LoVo (cell line): ENCODE measurements around the gene SLC3A2.
A peak's percentile ranks its signal among the peaks of the same experiment; 100 is the strongest.

Experiments
- DNase-seq: peaks from one replicate; pipeline ENCODE4 v3.0.0-alpha.2; 2016; ENCODE audit warnings: low spot score

Gene SLC3A2

DNA sequence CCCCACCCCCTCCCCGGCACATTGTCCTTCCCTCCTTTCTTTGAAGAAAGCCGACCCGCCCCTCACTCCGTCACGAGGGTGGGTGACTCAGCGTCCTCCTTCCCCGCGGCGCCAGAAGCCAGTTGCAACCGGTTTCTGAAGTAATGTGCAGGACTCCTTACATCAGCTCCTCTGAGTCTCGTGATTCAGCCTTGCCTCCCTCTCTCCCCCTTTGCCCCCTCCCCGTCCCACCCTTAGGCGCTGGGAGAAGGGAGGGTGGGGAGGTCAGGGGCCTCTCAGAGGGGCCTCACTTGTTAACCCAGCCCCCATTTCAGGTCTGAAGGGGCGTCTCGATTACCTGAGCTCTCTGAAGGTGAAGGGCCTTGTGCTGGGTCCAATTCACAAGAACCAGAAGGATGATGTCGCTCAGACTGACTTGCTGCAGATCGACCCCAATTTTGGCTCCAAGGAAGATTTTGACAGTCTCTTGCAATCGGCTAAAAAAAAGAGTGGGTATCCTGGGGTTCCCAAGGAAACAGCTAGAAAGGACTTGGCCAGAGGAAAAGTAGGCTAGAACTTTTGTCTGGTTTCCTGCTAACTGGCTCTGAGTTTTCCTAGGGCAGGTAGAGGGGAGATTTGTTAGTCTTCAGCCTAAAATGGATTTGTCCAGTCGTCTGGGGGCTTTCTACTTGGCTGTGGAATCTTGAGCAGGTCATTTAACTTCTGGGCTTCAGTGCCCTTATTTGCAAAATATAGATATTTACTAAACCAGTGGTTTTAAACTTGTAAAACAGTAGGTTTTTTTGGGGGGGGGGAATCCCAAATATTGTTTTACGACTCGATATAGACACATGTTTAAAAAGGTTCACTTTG is 1.1 kb downstream of the SLC3A2 start:
- DNase-seq, result peak; percentile 93

DNA sequence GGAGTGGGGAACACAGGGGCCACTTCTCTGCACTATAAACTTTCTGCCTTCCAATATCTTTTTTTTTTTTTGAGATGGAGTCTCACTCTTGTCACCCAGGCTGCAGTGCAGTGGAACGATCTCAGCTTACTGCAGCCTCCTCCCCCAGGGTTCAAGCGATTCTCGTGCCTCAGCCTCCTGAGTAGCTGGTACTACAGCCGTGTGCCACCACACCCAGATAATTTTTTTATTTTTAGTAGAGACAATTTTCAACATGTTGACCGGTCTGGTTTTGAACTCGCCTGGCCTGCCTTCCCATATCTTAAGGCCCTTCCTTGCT is 1.7 kb downstream of the SLC3A2 start:
- no peak for DNase-seq

DNA sequence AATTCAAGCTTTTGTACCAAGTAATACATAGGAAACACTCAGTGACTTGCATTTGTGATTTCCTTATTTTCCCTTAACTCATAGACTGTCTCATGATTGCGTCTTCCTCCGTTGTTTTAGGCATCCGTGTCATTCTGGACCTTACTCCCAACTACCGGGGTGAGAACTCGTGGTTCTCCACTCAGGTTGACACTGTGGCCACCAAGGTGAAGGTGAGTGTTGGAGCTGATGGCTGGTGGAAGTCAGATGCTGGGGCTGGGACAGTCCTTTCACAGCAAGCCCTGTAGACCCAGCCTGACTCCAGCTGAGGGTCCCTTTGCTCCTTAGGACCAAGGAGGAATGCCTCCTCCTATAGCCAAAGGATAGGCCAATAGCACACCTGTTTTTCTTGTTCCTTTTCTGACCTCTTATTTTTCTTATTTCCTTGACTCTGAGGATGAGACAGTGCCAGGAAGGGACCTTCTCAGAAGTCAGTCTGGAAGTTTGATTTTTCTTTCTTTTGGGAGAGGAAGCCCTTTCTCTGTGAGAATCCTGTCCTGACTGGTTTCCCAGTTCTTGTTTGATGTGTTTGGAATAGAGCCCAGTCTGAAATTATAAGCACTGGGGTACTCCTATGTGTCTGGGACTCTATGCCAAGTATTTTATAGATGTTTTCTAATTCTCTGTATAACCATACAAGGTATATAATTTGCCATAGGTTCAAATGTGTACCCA is 2.2 kb downstream of the SLC3A2 start:
- no peak for DNase-seq

- DNase-seq, result no peak
Observed at GRCh38 chr11:62883673-62884072, 3.0 kb downstream of the SLC3A2 start.

GRCh38 chr11:62885137-62885750 is 4.5 kb downstream of the SLC3A2 start:
- no peak for DNase-seq

- no peak for DNase-seq
Observed at GRCh38 chr11:62888406-62888805, 7.7 kb downstream of the SLC3A2 start.

DNA sequence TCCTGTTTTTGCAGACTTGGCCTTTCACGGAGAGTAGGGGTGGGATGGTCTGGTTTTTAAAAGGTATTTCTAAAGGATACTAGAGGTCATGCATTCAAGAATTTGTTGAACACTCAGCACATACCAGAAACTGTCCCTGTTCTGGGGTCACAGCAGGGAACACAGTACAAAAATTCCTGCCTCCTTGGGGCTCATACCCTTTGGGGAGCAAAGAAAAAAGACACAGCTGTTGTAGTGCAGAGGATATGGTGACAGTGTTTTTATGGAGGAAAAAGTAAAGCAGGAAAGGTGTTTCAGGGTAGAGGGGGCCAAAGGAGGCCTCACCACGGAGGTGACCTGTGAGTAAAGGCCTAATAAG is 8.4 kb downstream of the SLC3A2 start:
- no peak for DNase-seq

- peak; percentile 56 for DNase-seq
Observed at GRCh38 chr11:62889484-62890437, 9.1 kb downstream of the SLC3A2 start.

GRCh38 chr11:62892077-62892922 is 11.6 kb downstream of the SLC3A2 start:
- DNase-seq, result no peak

- DNase-seq, result no peak
Observed at GRCh38 chr11:62895501-62895900, 14.8 kb downstream of the SLC3A2 start.

DNA sequence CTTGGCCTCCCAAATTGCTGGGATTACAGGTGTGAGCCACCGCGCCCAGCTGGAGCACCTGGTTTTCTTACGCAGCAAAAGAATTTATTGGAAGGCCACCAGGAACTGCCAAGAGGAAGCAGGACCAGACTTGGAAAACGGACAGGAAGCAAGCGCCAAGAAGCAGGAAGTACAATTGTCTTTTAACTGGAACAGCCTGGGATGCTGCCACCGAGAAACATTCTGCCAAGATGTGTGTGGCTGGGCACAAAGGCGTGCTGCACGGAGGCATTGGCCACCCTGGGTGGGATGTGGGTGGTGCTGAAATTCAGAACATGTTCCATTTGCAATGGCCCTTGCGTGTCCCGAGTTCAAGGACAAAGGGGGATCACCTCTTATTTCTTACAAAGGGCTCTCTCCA is 15.4 kb downstream of the SLC3A2 start:
- DNase-seq, result no peak

DNA sequence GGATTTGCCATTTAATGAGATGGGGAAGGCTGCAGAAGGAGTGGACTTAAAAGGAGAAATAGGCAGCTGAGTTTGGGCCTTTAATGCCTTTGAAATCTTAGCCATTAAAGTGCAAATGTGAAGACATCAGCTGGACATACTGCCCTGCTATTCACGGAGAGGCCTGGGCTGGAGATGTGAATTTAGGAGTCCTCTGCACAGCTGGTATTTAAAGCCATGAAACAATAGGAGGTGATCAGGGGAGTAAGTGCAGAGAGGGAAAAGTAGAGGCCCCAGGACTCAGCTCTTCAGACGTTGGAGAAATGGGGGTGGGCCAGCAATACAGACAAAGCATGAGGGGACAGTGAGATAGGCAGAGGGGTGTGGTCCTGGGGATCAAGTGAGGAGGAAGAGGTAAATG is 16.6 kb downstream of the SLC3A2 start:
- no peak for DNase-seq

- DNase-seq, result no peak
Observed at GRCh38 chr11:62898027-62898426, 17.3 kb downstream of the SLC3A2 start.

DNA sequence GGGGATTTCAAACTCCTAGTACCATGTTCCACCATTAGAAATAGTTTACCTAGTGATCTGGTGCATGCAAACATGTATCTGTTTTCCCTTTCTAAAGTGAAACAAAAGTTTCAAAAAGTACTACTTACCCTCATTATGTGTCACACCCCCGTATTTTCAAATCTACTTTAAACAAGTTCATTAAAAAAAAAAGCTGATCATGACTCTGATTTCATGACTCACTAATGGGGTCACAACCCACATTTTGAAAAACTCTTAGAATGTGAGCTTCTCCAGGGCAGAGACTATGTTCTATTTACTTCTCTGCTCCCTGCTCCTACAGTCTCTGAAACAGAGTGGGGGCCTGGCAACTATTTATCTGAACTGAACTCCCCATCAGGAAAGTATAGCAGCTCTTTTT is 22.2 kb downstream of the SLC3A2 start:
- DNase-seq, result no peak

DNA sequence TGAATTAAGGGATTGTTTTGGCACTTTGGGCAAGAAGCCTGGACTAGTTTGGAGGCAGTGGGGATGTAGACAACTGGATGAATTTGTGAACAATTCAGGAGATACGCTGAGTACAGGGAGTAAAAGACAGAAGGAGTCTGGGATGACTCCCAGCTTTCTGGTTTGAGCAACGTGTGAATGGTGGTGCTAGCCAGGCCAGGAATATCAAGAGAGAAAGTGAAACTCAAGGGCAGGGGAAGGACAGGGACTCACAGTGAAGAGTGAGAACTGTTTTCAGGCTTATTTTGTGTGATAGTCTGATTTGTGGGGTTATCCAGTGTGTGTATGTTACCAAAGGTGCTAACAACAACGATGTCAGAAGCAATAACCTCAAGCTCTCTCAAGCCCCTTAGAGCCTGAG is 24.6 kb downstream of the SLC3A2 start:
- no peak for DNase-seq

- peak; percentile 73 for DNase-seq
Observed at GRCh38 chr11:62905927-62906531, 25.3 kb downstream of the SLC3A2 start.

GRCh38 chr11:62908468-62909072 is 27.9 kb downstream of the SLC3A2 start:
- DNase-seq, result no peak

DNA sequence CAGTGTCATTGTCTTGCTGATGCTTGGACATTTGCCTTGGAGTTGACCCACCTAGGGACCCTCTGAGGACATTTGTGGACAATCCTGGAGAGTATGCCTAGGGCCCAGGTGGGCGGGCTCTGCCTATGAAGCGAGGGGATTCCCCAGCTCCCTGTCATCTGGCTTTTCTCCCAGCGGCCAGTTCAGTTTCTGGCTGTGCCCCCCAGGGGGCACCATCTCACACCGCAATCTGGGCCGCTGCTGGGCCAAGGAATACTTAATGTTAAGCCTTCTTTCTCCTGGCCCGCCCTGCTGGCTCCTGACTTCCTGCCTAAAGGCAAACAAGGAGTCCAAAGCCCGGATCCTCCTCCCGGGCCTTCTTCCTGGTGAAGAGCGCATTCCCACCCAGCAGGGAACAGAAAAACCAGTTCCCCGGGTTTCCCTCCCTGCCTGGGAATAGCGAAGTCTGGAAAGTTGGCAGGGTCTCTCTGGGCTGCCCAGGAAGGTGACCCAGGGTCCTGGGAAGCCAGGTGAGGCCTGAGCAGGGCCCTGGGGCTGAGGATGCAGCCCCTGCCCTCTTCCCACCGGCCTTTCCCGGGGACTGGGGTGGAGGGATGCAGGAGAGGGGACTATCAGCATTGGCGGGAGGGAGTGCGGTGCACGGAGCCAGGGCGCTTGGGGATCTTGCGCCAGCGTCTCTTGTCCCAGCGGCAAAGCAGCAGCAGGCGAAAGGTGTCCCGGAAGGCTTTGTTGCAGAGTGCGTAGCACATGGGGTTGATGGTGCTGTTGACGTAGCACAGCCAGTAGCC is 28.6 kb downstream of the SLC3A2 start:
- DNase-seq, result peak; percentile 32

DNA sequence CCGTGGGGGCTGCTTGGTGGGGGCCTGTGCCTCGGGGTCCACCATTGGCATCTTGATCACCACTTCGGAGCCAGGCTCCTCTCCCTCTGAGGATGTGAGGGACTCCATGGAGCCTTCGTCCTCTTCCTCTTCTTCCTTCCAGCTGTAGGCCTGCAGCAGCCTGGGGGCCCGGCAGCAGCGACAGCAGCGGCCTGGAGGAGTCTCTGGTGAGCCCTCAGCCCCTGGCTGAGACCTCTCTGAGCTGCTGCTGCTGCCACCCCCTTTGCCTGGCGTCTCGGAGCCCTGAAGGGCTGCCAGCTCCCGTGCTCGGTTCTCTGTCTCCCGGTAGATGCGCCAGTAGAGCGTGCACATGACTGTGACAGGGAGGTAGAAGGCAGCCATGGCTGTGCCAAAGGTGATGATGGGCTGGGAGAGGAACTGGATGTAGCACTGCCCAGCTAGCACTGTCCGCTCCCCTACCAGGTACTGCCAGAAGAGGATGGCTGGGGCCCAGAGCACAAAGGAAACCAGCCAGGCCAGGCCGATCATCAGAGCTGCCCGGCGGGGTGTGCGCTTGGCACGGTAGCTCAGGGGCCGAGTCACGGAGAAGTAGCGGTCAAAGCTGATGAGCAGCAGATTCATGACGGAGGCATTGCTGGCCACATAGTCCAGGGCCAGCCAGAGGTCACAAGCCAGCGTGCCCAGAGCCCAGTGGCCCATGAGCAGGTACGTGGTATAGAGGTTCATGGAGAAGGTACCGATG is 29.6 kb downstream of the SLC3A2 start:
- no peak for DNase-seq
